ENCODE measurements around the gene CYTH4. TPM values are rescaled to one million over a fixed set of nuclear protein-coding genes. Genes with fewer than 3 reads are reported as not detected.

CYTH4 gene
- 0.09 and 0.43 TPM in 2 replicates for total RNA-seq

GRCh38 chr22:37282385-37282677 is at the start of gene CYTH4:
TSS of gene CYTH4 (plus strand) at chr22:37282508. CDS start at chr22:37282570, 62 bp downstream.

GRCh38 chr22:37244114-37244921 is 38.0 kb upstream of the CYTH4 start, which contains the start of gene RAC2:
TSS of gene RAC2 (minus strand) at chr22:37244269. CDS start at chr22:37244148, 121 bp downstream.

Other genes starting within 250 kb of the CYTH4 start
- 22.6 and 26.1 TPM in 2 replicates for gene KCTD17, start 230.8 kb upstream of the CYTH4 start, total RNA-seq
- gene TMPRSS6, start 172.8 kb upstream of the CYTH4 start, total RNA-seq, result not detected in 2 replicates
- gene IL2RB, start 132.6 kb upstream of the CYTH4 start, total RNA-seq, result under 0.01 TPM in 1 of 2 replicates, not detected in the other
- gene C1QTNF6, start 94.3 kb upstream of the CYTH4 start, total RNA-seq, result 5.8 and 6.0 TPM in 2 replicates
- under 0.01 and 0.09 TPM in 2 replicates for gene SSTR3, start 70.0 kb upstream of the CYTH4 start, total RNA-seq
- gene RAC2, start 38.2 kb upstream of the CYTH4 start, total RNA-seq, result 2.4 and 2.8 TPM in 2 replicates
- gene ELFN2, start 145.0 kb downstream of the CYTH4 start, total RNA-seq, result 0.28 and 0.37 TPM in 2 replicates
- 0.09 and 0.14 TPM in 2 replicates for gene MFNG, start 203.9 kb downstream of the CYTH4 start, total RNA-seq
- 1.1 and 1.5 TPM in 2 replicates for gene CARD10, start 236.9 kb downstream of the CYTH4 start, total RNA-seq